Adipose tissue (tissue), 3 donors: ENCODE results near the gene MTARC2. TPM values are rescaled to one million over a fixed set of nuclear protein-coding genes. Genes with fewer than 3 reads are reported as not detected.

Experiments
- H3K27ac ChIP-seq: one replicate; pipeline ENCODE4 v1.5.1; 2013; ENCODE audit warnings: low read depth, low read length
- WGBS, 3 donors: extraction: QIAGEN DNeasy Blood & Tissue Kit; methylation state at CpG; one replicate each; pipeline ENCODE4 v1.1.7; 2013; 5-methylcytosine and 5-hydroxymethylcytosine counted together
- polyA plus RNA-seq, 3 donors: library from polyadenylated mRNA; stranded (reverse); fragments of 200-250 nt; gene quantifications; one replicate each; pipeline ENCODE4 v1.2.3, GENCODE V29; 2013
- donor health status: healthy with polysubstance abuse.
- donor health status: Bipolar disorder and iron deficiency.
- donor health status: healthy.

MTARC2 gene
- polyA plus RNA-seq, 3 donors = 15.4 to 35.0 (median 20.8) TPM

DNA sequence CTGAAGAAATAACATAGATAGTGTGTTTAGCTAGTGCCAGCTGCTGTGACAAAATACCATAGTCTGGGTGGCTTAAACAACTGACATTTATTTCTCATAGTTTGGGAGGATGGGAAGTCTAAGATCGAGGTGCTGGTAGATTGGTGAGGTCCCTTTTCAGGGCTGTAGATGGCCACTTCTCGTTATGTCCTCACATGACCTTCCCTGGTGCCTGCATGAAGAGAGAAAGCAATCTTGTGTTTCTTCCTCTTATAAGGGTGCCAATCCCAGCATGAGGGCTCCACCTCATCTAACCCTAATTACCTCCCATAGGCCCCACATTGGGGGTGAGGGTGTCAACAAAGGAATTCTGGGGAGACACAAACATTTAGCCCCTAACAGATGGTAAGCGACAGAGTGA, 9.3 kb downstream of the MTARC2 start:
- WGBS, 3 donors = 86 to 94% (median 87%) methylated on average over 3 of the region's 3 CpGs

DNA sequence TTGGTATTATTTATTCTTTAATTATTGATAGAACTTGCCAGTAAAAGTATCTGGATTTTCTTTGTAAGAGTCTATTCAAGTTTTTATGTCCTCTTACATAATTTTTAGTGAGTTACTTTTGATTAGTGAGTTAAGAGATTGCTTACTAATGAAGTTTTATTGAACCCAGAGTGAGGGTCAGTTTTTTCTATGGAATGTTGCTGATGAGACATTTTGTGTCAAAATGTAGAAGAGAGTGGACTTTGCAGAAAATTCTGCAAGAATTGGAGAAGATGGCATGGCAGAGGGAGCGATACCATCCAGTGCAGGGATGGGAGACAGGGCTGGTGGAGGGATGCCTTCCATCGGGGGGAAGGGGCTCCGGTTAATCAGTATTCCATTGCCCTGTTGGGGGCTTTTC, 11.0 kb downstream of the MTARC2 start:
- WGBS, 3 donors = 96% methylated on average over 3 of the region's 3 CpGs
- no peak overlapping the region for H3K27ac ChIP-seq

More for the DNA sequence above, 9.3 kb downstream of the MTARC2 start:
- no peak overlapping the region for H3K27ac ChIP-seq

DNA sequence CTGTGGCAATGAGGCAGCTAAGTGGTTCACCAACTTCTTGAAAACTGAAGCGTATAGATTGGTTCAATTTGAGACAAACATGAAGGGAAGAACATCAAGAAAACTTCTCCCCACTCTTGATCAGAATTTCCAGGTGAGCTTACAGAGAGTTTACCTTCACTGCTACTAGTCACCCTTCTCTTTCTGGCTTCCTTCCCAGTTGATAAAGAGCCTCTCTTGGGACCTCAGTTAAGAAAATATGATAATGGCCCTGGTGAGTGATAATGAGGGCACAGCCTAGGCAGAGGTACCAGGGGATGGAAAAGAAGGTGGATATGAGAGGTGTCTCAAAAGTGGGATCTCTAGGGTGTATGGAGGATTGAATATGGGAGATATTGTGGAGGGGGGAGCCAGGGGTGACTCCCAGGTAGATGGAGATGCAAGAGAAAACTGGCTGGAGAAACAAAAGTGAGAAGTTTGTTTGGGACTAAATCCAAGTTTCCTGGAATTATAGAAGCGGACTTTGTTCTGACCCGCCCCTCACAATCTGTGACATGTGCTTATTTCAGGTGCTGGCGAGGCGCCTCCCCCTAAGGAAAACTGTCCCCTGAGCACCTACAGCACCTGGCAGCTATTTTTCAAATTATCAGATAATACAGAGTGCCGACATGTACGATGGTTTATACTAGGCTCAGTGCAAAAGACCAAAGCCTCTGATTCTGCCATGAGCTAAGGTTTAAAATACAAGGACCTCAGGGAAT, 13.7 kb downstream of the MTARC2 start:
- H3K27ac ChIP-seq = no peak overlapping the region
- WGBS, 3 donors = 32 to 93% (median 73%) methylated on average over 7 of the region's 7 CpGs

GRCh38 chr1:220764757-220765156, 16.6 kb downstream of the MTARC2 start:
- no peak overlapping the region for H3K27ac ChIP-seq
- 94 to 97% (median 95%) methylated on average over 3 of the region's 3 CpGs for WGBS, 3 donors

GRCh38 chr1:220767312-220768125, 19.4 kb downstream of the MTARC2 start:
- H3K27ac ChIP-seq = no peak overlapping the region
- 34 to 35% (median 35%) methylated on average over 8 of the region's 8 CpGs for WGBS, 3 donors

DNA sequence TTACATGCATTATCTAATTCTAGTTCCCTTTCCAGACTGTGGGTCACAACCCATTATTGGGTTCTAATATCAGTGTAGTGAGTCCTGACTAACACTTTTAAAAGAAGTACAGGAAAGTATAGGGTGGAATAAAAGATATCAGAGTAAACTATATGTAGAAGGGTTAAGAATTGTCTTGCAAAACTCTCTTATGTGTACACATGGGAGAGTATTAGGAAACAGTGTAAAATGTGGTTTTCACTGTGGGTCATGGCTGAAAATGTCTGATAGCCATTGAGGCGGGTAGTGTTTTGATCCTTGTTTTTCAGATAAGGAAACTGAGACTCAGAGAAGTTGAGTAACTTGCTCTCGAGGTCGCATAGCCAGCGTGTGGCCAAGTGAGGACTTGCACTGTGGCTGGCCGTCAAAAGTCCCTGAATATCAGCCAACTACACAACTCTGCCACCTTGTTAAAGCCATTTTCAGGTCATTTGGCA, 20.0 kb downstream of the MTARC2 start:
- H3K27ac ChIP-seq = no peak overlapping the region
- WGBS, 3 donors = 28 to 43% (median 42%) methylated on average over 5 of the region's 5 CpGs

DNA sequence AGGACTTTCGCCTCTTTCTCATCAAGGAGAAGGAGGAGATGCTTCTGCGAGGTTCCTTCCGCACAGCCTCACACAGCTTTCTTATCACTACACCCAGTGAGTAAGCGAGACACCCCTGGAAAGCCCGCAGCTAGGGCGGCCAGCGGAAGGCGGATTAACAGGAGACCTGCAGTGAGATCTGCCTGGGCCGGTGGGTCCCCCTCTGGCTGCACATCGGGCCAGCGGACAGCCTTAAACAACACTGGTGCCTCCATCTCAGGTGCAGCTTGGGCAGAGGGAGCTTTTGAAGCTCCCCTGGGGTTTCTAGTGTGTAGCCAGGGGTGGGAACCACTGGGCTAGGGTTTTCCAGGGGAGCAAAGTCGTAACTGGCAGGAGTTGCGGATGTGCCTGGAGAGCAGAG, 21.1 kb downstream of the MTARC2 start:
- WGBS, 3 donors = 94 to 98% (median 95%) methylated on average over 13 of the region's 13 CpGs
- no peak overlapping the region for H3K27ac ChIP-seq

GRCh38 chr1:220770245-220770913, 22.3 kb downstream of the MTARC2 start:
- 75 to 89% (median 80%) methylated on average over 15 of the region's 15 CpGs for WGBS, 3 donors
- H3K27ac ChIP-seq = no peak overlapping the region

GRCh38 chr1:220772846-220773245, 24.7 kb downstream of the MTARC2 start:
- WGBS, 3 donors = 86 to 91% (median 91%) methylated on average over 4 of the region's 4 CpGs

DNA sequence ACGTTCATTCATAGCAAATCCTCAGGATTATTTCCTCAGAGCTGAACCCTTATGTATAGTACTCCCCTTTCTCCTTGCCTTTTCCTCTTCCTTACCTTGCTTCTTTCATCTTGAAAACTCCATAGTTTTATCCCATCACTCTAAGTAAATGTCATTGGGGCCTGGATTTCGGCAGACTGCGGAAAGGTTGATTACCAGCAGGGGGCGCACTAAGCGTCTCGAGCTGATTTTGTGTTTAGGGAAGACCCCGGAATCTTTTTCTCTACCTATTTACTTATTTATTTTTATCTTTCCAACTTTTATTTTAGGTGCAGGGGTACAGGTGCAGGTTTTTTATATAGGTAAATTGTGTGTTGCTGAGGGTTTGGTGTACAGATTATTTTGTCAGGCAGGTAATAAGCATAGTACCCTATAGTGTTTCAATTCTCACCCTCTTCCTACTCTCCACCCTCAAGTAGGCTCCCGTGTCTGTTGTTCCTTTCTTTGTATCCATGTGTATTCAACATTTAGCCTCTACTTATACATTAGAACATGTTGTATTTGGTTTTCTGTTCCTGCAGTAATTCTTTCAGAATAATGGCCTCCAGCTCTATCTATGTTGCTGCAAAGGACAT, 27.2 kb downstream of the MTARC2 start:
- WGBS, 3 donors = 25 to 34% (median 26%) methylated on average over 8 of the region's 8 CpGs
- no peak overlapping the region for H3K27ac ChIP-seq

More at GRCh38 chr1:220772846-220773245, 24.7 kb downstream of the MTARC2 start:
- no peak overlapping the region for H3K27ac ChIP-seq

- WGBS, 3 donors = 87 to 91% (median 87%) methylated on average over 7 of the region's 7 CpGs
- H3K27ac ChIP-seq = no peak overlapping the region
Measured at GRCh38 chr1:220776254-220776653, 28.1 kb downstream of the MTARC2 start.

GRCh38 chr1:220776720-220777326, 28.7 kb downstream of the MTARC2 start:
- H3K27ac ChIP-seq = no peak overlapping the region
- WGBS, 3 donors = 28 to 31% (median 29%) methylated on average over 19 of the region's 19 CpGs

- WGBS, 3 donors = 82 to 87% (median 84%) methylated on average over 3 of the region's 3 CpGs
- no peak overlapping the region for H3K27ac ChIP-seq
Measured at GRCh38 chr1:220783453-220783852, 35.3 kb downstream of the MTARC2 start.

GRCh38 chr1:220784751-220785150, 36.6 kb downstream of the MTARC2 start:
- 88 to 91% (median 91%) methylated on average over 4 of the region's 4 CpGs for WGBS, 3 donors
- H3K27ac ChIP-seq = no peak overlapping the region

DNA sequence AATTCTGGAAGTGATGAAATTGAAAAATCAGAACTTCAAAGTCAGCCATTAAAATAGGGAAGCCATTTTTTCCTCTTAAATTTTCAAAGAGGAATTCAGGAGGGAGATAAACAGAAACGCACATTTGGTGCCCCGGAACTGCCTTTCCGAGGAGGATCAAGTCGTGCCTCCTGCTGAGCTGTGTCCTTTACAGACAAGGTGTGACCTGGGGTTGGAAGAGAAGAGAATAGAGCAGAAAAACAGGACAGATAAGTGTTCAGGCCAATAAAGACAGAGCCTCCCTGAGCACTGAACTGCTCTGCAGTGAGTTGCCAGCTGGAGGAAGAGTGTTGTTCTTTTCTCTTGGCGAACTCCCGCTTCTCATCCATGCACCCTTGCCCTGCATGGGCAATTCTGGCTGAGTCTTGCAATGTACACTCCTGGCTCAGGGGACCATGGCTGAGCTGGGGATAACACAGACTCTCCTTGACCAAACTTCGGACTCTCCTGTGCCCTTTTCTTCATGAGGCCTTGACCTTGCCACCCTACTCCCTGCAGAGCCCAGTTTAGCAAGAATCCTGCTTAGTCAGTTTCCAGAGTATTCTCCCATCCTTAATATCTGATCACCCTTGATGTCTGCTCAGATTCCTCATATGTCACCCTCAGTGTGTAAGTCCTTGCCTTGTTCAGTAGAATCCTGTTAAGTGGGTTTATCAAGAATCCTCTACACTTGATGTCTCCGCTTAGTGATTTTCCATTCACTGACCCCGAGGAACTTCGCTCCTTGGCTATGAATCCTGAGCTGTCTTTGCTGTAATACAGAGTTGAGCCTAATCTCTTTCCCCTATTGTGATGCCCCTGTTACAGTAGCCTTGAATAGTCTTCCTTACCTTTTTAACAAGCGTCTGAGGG, 37.3 kb downstream of the MTARC2 start:
- WGBS, 3 donors = 84 to 91% (median 90%) methylated on average over 11 of the region's 11 CpGs
- H3K27ac ChIP-seq = no peak overlapping the region

- no peak overlapping the region for H3K27ac ChIP-seq
- WGBS, 3 donors = 15 to 29% (median 24%) methylated on average over 13 of the region's 13 CpGs
Measured at GRCh38 chr1:220786057-220786336, 37.9 kb downstream of the MTARC2 start.

GRCh38 chr1:220786337-220787068, 38.4 kb downstream of the MTARC2 start, which contains the start of gene MTARC1:
MTARC1 (plus strand) TSS chr1:220786913; CDS start chr1:220786945, 32 bp downstream.
- WGBS, 3 donors = 1 to 3% (median 2%) methylated on average over 44 to 56 of the region's 56 CpGs
- no peak within 1 kb of the TSS for H3K27ac ChIP-seq
